GM12878 (cell line): Measurements from ENCODE around the gene MYL7. TPM values are rescaled to one million over a fixed set of nuclear protein-coding genes. Genes with fewer than 3 reads are reported as not detected.

ENCODE experiments used
- ATAC-seq: fragments of 200-7000 bp; cut with Tn5 transposase; 3 replicates; pipeline ENCODE4 v1.9.1; 2020; ENCODE audit warnings: mild to moderate bottlenecking, moderate library complexity
- BruUV-seq: library from RNA; stranded (reverse); fragments of 400-500 nt; replicated peaks from 2 replicates; lab custom pipeline; 2021; lab: Mats Ljungman, UMichigan
- CTCF ChIA-PET: fragments of 300-600 bp; sonication (Branson Sonifier 250); formaldehyde crosslinking; extraction: SDS; loops from one replicate; lab custom pipeline; 2021; ENCODE audit warnings: inconsistent platforms; lab: Yijun Ruan, JAX
- POLR2A ChIA-PET: fragments of 350-600 bp; formaldehyde crosslinking; extraction: SDS; loops from one replicate; lab custom pipeline; 2021; ENCODE audit warnings: inconsistent platforms; lab: Charles Lee
- RAD21 ChIA-PET: fragments of 300-600 bp; sonication (Branson Sonifier 250); formaldehyde crosslinking; loops from one replicate; lab custom pipeline; 2023; ENCODE audit warnings: antibody characterized with exemption; ENCODE audit not compliant: unreplicated experiment; lab: Charles Lee
- SMC1A ChIA-PET: fragments of 300-600 bp; sonication (Branson Sonifier 250); formaldehyde crosslinking; loops from one replicate; lab custom pipeline; 2023; ENCODE audit not compliant: unreplicated experiment, uncharacterized antibody; lab: Charles Lee
- DNase-seq: peaks from one replicate; pipeline ENCODE4 v3.0.0-alpha.2; 2011; ENCODE audit warnings: low read depth, low spot score
- FAIRE-seq: peaks from 3 replicates; lab custom pipeline; 2011; peaks lifted over from hg19 to GRCh38; lab: Jason Lieb, UNC
- H2AFZ ChIP-seq: 2 replicates; pipeline ENCODE4 v1.6.0; 2011; ENCODE audit warnings: low read depth, low read length, control low read depth; ENCODE audit not compliant: control insufficient read depth
- H3K27ac ChIP-seq: 2 replicates; pipeline ENCODE4 v1.5.1; 2011; ENCODE audit warnings: control low read depth; ENCODE audit not compliant: control insufficient read depth, insufficient read depth
- H3K27me3 ChIP-seq, 2 experiments: replicated peaks in 1 of 2; 2 replicates each; pipeline versions ENCODE4 v1.6.0 to v1.6.1; 2011; ENCODE audit warnings: low read length in 1 of 2; ENCODE audit not compliant: control insufficient read depth in 2 of 2, insufficient read depth in 2 of 2
- H3K36me3 ChIP-seq, 2 experiments: 2 replicates each; pipeline ENCODE4 v1.5.1; 2011; ENCODE audit warnings: low read length in 1 of 2; ENCODE audit not compliant: control insufficient read depth in 2 of 2, insufficient read depth in 2 of 2
- H3K4me1 ChIP-seq: 2 replicates; pipeline ENCODE4 v1.6.1; 2011; ENCODE audit warnings: mild to moderate bottlenecking, low read length, moderate library complexity, mixed read lengths; ENCODE audit not compliant: control insufficient read depth, insufficient read depth
- H3K4me2 ChIP-seq: 2 replicates; pipeline ENCODE4 v1.6.0; 2011; ENCODE audit warnings: control low read depth; ENCODE audit not compliant: control insufficient read depth, insufficient read depth
- H3K4me3 ChIP-seq: fragments of 200-600 bp; sonication (generic); 2 replicates; pipeline ENCODE4 v1.5.1; 2016
- H3K79me2 ChIP-seq: 2 replicates; pipeline ENCODE4 v1.6.0; 2011; ENCODE audit warnings: low read length; ENCODE audit not compliant: control insufficient read depth, insufficient read depth
- H3K9ac ChIP-seq: 2 replicates; pipeline ENCODE4 v1.8.0; 2011; ENCODE audit warnings: low read length, control low read depth, mixed read lengths; ENCODE audit not compliant: control insufficient read depth, insufficient read depth
- H3K9me3 ChIP-seq: replicated peaks from 3 replicates; pipeline ENCODE4 v1.5.1; 2011; ENCODE audit warnings: mild to moderate bottlenecking, low read length; ENCODE audit not compliant: control insufficient read depth, insufficient read depth
- H4K20me1 ChIP-seq: 2 replicates; pipeline ENCODE4 v1.6.0; 2011; ENCODE audit not compliant: control insufficient read depth, insufficient read depth
- ATF2 ChIP-seq: IDR thresholded peaks from 2 replicates; pipeline ENCODE4 v1.6.1; 2012; ENCODE audit warnings: low read length, inconsistent platforms
- E4F1 ChIP-seq: fragments of 450-650 bp; IDR thresholded peaks from 2 replicates; pipeline ENCODE4 v1.6.1; 2018; ENCODE audit warnings: borderline replicate concordance, mild to moderate bottlenecking; ENCODE audit not compliant: partially characterized antibody
- ESRRA ChIP-seq: IDR thresholded peaks from 2 replicates; pipeline ENCODE4 v1.6.1; 2012; ENCODE audit warnings: mild to moderate bottlenecking, low read length, improper control_type of control experiment
- IKZF2 ChIP-seq, 2 experiments: fragments of 450-650 bp; IDR thresholded peaks; 2 replicates each; pipeline ENCODE4 v1.6.1; 2017; ENCODE audit warnings: mild to moderate bottlenecking in 2 of 2, moderate library complexity in 2 of 2
- NBN ChIP-seq: fragments of 450-650 bp; IDR thresholded peaks from 2 replicates; pipeline ENCODE4 v1.6.1; 2016
- NFYA ChIP-seq: IDR thresholded peaks from 2 replicates; pipeline ENCODE4 v1.6.1; 2011; ENCODE audit warnings: low read depth, mild to moderate bottlenecking, low read length, improper control_type of control experiment, borderline replicate concordance
- ZSCAN29 ChIP-seq: fragments of 450-650 bp; IDR thresholded peaks from 2 replicates; pipeline ENCODE4 v1.6.1; 2017; ENCODE audit warnings: mild to moderate bottlenecking, moderate library complexity
- WGBS: methylation state at CpG from one replicate; pipeline ENCODE4 v1.1.6; 2016; ENCODE audit warnings: low lambda C conversion rate; ENCODE audit not compliant: insufficient replicate concordance, insufficient coverage; ENCODE audit errors: missing lambda C conversion rate; 5-methylcytosine and 5-hydroxymethylcytosine counted together
- in situ Hi-C: fragments of 300-500 bp; cut with MboI; formaldehyde crosslinking; loops from 9 replicates; pipeline ENCODE4 v1.14.3; 2018; ENCODE audit warnings: mixed read lengths
- intact Hi-C: fragments of 100-400 bp; cut with micrococcal nuclease; formaldehyde crosslinking; loops from one replicate; pipeline ENCODE4 v1.14.2; 2022; ENCODE audit not compliant: unreplicated experiment
- polyA plus RNA-seq, 11 experiments: library from polyadenylated mRNA; depleted of rRNA in 4 of 11; unstranded in 6 of 11; stranded (reverse) in 5 of 11; fragments of >200 nt; fragmentation: Nextera tagmentation in 4 of 11; fragmentation: Illumina TruSeq in 1 of 11; extraction: Ambion mirVana in 4 of 11; extraction: Trizol in 1 of 11; gene quantifications; 1 replicate in 1 of 11; 2 replicates in 10 of 11; pipeline versions ENCODE4 v1.2.1 to v1.2.3, GENCODE V29; 2011 to 2016; ENCODE audit warnings: inconsistent platforms in 2 of 11, missing spikeins in 2 of 11, low read depth in 1 of 11
- total RNA-seq, 4 experiments: library from RNA; depleted of rRNA in 3 of 4; stranded (reverse); fragments of >200 nt in 3 of 4; fragmentation: Illumina TruSeq in 1 of 4; extraction: Trizol in 1 of 4; gene quantifications; 2 replicates each; pipeline versions ENCODE4 v1.2.1 to v1.2.3, GENCODE V29; 2013 to 2021

The MYL7 gene
- total and polyA plus RNA-seq, 10 of the 15 experiments (the other 5 are each of a cell fraction or from before 2014, with no cell fraction given) = 1.9 TPM; not detected in 9

GRCh38 chr7:44101966-44102845, 38.9 kb downstream of the MYL7 start:
- Histone ChIP-seq H4K20me1 (no peaks in the 10 kb centered on the region), H2AFZ (no peak overlapping the region), H3K4me2 (no peak overlapping the region), H3K79me2 (no peaks in the 10 kb centered on the region), H3K36me3 (no peaks in the 10 kb centered on the region)
- CTCF ChIA-PET = interaction anchor here (1.3 kb wide), 1 partner anchor 94 kb away, joined by 3 read pairs; no protein-coding TSS in a partner anchor
- RAD21 ChIA-PET = no interaction called here
- TF ChIP-seq NFYA = no peak
- TF ChIP-seq NBN = no peak
- TF ChIP-seq, all 136 proteins: peak for 0
- in situ Hi-C loops = no loop called here
- WGBS = 44% methylated on average over 14 of the region's 14 CpGs
- SMC1A ChIA-PET = no interaction called here
- Histone ChIP-seq H3K27ac (no peak overlapping the region), H3K4me3 (no peak overlapping the region), H3K27me3 (peaks cover 11 to 15% of the 10 kb centered on the region in 2 experiments), H3K9me3 (no peaks in the 10 kb centered on the region), H3K9ac (no peak overlapping the region), H3K4me1 (peaks cover 5% of the 10 kb centered on the region)
- DNase-seq (no peak), FAIRE-seq (no peak), ATAC-seq (no peak)
- POLR2A ChIA-PET = interaction anchor here (0.9 kb wide), 1 partner anchor 58 kb away, joined by 3 read pairs; the partner anchor contains the start of gene DBNL
- intact Hi-C loops = no loop called here
- BruUV-seq = no TSS peak

GRCh38 chr7:44101303-44101965, 39.7 kb downstream of the MYL7 start:
- DNase-seq (no peak), FAIRE-seq (no peak), ATAC-seq (no peak)
- ChIA-PET SMC1A (no interaction called here), RAD21 (no interaction called here), POLR2A (interaction anchor here (0.9 kb wide), 1 partner anchor 57 kb away, joined by 3 read pairs; the partner anchor contains the start of gene DBNL), CTCF (interaction anchor here (1.3 kb wide), 1 partner anchor 95 kb away, joined by 3 read pairs; no protein-coding TSS in a partner anchor)
- Histone ChIP-seq H3K9me3 (no peaks in the 10 kb centered on the region), H3K4me3 (no peak overlapping the region), H4K20me1 (no peaks in the 10 kb centered on the region), H3K4me1 (peaks cover 13% of the 10 kb centered on the region), H3K36me3 (no peaks in the 10 kb centered on the region), H3K9ac (no peak overlapping the region), H3K4me2 (no peak overlapping the region), H3K79me2 (no peaks in the 10 kb centered on the region), H3K27me3 (peaks cover 11 to 15% of the 10 kb centered on the region in 2 experiments), H3K27ac (no peak overlapping the region), H2AFZ (no peak overlapping the region)
- intact Hi-C loops (no loop called here), in situ Hi-C loops (no loop called here)
- no TSS peak for BruUV-seq
- TF ChIP-seq ZSCAN29 (no peak), IKZF2 (IDR thresholded peaks at IDR 0.05) (no peak), ESRRA (no peak), E4F1 (no peak), ATF2 (no peak)
- 29% methylated on average over 3 of the region's 3 CpGs for WGBS
